GM06990 (cell line): ENCODE measurements around the gene GCSAM.
A peak's percentile ranks its signal among the peaks of the same experiment; 100 is the strongest.

Experiments
- DNase-seq: peaks from one replicate; pipeline ENCODE4 v3.0.0-alpha.2; 2011; ENCODE audit not compliant: insufficient read length; ENCODE audit errors: extremely low read depth
- H3K27me3 ChIP-seq: replicated peaks from 2 replicates; pipeline ENCODE4 v1.6.0; 2011; ENCODE audit warnings: low read length; ENCODE audit not compliant: control insufficient read depth, insufficient read depth
- H3K36me3 ChIP-seq: 2 replicates; pipeline ENCODE4 v1.5.1; 2011; ENCODE audit warnings: low read length; ENCODE audit not compliant: control insufficient read depth, insufficient read depth
- H3K4me3 ChIP-seq: replicated peaks from 2 replicates; pipeline ENCODE4 v1.5.1; 2011; ENCODE audit warnings: low read depth, mild to moderate bottlenecking, control low read depth, low read length
- CTCF ChIP-seq: IDR thresholded peaks from 2 replicates; pipeline ENCODE4 v1.5.1; 2011; ENCODE audit warnings: low read length, control low read depth, mild to moderate bottlenecking, inconsistent platforms; ENCODE audit not compliant: insufficient read depth, poor library complexity, severe bottlenecking

The GCSAM gene

GRCh38 chr3:112116748-112117186 lies 16.3 kb downstream of the GCSAM start:
- no peak for TF ChIP-seq CTCF
- DNase-seq, result no peak
- peaks cover 5% of the 10 kb centered on the region for H3K36me3 ChIP-seq
- no peaks in the 10 kb centered on the region for H3K27me3 ChIP-seq
- peak overlapping the region; percentile 36 for H3K4me3 ChIP-seq

GRCh38 chr3:112115806-112116383 lies 17.2 kb downstream of the GCSAM start:
- Histone ChIP-seq H3K4me3 (peak overlapping the region; percentile 32; the same call in 1 of the 2 replicates), H3K27me3 (no peaks in the 10 kb centered on the region), H3K36me3 (no peaks in the 10 kb centered on the region)
- no peak for TF ChIP-seq CTCF
- no peak for DNase-seq

- DNase-seq, result peak; percentile 69
- TF ChIP-seq CTCF, result no peak
- H3K36me3 ChIP-seq, result no peaks in the 10 kb centered on the region
- no peak overlapping the region; the same call in 1 of the 2 replicates for H3K4me3 ChIP-seq
- no peaks in the 10 kb centered on the region for H3K27me3 ChIP-seq
These were observed 17.8 kb downstream of the GCSAM start for GRCh38 chr3:112115161-112115739.

- no peak overlapping the region for H3K4me3 ChIP-seq
- no peak for TF ChIP-seq CTCF
- H3K36me3 ChIP-seq, result no peaks in the 10 kb centered on the region
- DNase-seq, result peak; percentile 62
- no peaks in the 10 kb centered on the region for H3K27me3 ChIP-seq
These were observed 18.4 kb downstream of the GCSAM start for GRCh38 chr3:112114576-112115160.

GRCh38 chr3:112111785-112112402 lies 21.2 kb downstream of the GCSAM start:
- peak; percentile 85 for TF ChIP-seq CTCF
- Histone ChIP-seq H3K4me3 (no peak overlapping the region), H3K27me3 (no peaks in the 10 kb centered on the region), H3K36me3 (no peaks in the 10 kb centered on the region)
- peak; percentile 61 for DNase-seq
